ENCODE measurements around the gene PAX8. TPM values are rescaled to one million over a fixed set of nuclear protein-coding genes. Genes with fewer than 3 reads are reported as not detected.

The PAX8 gene
- total and polyA plus RNA-seq, 11 donors: 0.44 to 2.3 (median 0.53) TPM; not detected in 4

GRCh38 chr2:113214141-113214540 lies 64.6 kb downstream of the PAX8 start:
- H3K36me3 ChIP-seq: no peaks in the 10 kb centered on the region
- no peak for ATAC-seq
- no peaks in the 10 kb centered on the region for H3K9me3 ChIP-seq
- H3K4me1 ChIP-seq: peaks cover 3 to 49% (median 42%) of the 10 kb centered on the region in 12 donors
- H3K27me3 ChIP-seq: no peaks in the 10 kb centered on the region
- TF ChIP-seq CTCF (IDR thresholded peaks at IDR 0.05) (no peak), POLR2A (IDR thresholded peaks at IDR 0.05) (no peak)
- WGBS, 4 donors: 87 to 99% (median 89%) methylated on average over 4 of the region's 4 CpGs
- intact Hi-C loops (cut with DNase I): no loop called here
- H3K27ac ChIP-seq: no peak overlapping the region
- DNase-seq: no peak
- H3K4me3 ChIP-seq: no peak overlapping the region

- Histone ChIP-seq H3K4me1 (peaks cover 3 to 44% (median 37%) of the 10 kb centered on the region in 12 donors), H3K27ac (peak overlapping the region in 6 of 12 donors; percentile 24 to 79 (median 65)), H3K9me3 (no peaks in the 10 kb centered on the region), H3K4me3 (no peak overlapping the region), H3K36me3 (no peaks in the 10 kb centered on the region), H3K27me3 (no peaks in the 10 kb centered on the region)
- ATAC-seq (no peak), DNase-seq (no peak)
- TF ChIP-seq CTCF (IDR thresholded peaks at IDR 0.05) (no peak), POLR2A (IDR thresholded peaks at IDR 0.05) (no peak)
- 94 to 95% (median 95%) methylated on average over 14 of the region's 14 CpGs for WGBS, 4 donors
- intact Hi-C loops (cut with DNase I): no loop called here
Measured at GRCh38 chr2:113213061-113213930, 65.4 kb downstream of the PAX8 start.

- Histone ChIP-seq H3K4me1 (peaks cover 3 to 35% (median 30%) of the 10 kb centered on the region in 12 donors), H3K27me3 (no peaks in the 10 kb centered on the region), H3K4me3 (peak overlapping the region in 4 of 12 donors; percentile 6 to 22 (median 10)), H3K9me3 (no peaks in the 10 kb centered on the region), H3K27ac (peak overlapping the region in 11 of 12 donors; percentile 41 to 79 (median 67)), H3K36me3 (no peaks in the 10 kb centered on the region)
- DNase-seq (peak in 4 of 5 donors; percentile 38 to 79 (median 62)), ATAC-seq (peak in 3 of 4 donors; percentile 45 to 68 (median 60))
- TF ChIP-seq CTCF (IDR thresholded peaks at IDR 0.05): no peak
- no peak for TF ChIP-seq POLR2A (IDR thresholded peaks at IDR 0.05)
- intact Hi-C loops (cut with DNase I): no loop called here
- WGBS, 4 donors: 42 to 47% (median 45%) methylated on average over 24 to 26 of the region's 26 CpGs
Measured at GRCh38 chr2:113212245-113213060, 66.3 kb downstream of the PAX8 start.

Measured in heart left ventricle (tissue), 16 donors.